HUES6 (cell line): ENCODE results near the gene GIGYF1.
"Not testable (repeated sequence)": the region's sequence is repeated elsewhere in the genome, so short reads cannot be mapped to it uniquely, and the experiment has no call there.

Experiments
- H3K27ac ChIP-seq: 2 replicates; pipeline ENCODE4 v1.7.0; 2013; ENCODE audit warnings: low read depth, mild to moderate bottlenecking, low read length, inconsistent platforms
- H3K27me3 ChIP-seq: 2 replicates; pipeline ENCODE4 v1.6.1; 2013; ENCODE audit warnings: low read length; ENCODE audit not compliant: control insufficient read depth, insufficient read depth
- H3K36me3 ChIP-seq: 2 replicates; pipeline ENCODE4 v1.6.1; 2013; ENCODE audit warnings: low read length; ENCODE audit not compliant: control insufficient read depth, insufficient read depth
- H3K4me1 ChIP-seq: 2 replicates; pipeline ENCODE4 v1.6.1; 2013; ENCODE audit warnings: low read length; ENCODE audit not compliant: control insufficient read depth, insufficient read depth
- H3K4me3 ChIP-seq: 2 replicates; pipeline ENCODE4 v1.5.1; 2013; ENCODE audit warnings: low read depth, low read length
- H3K9ac ChIP-seq: one replicate; pipeline ENCODE4 v1.6.1; 2013; ENCODE audit warnings: mild to moderate bottlenecking, low read length
- H3K9me3 ChIP-seq: 2 replicates; pipeline ENCODE4 v1.6.1; 2013; ENCODE audit warnings: low read depth, low read length; ENCODE audit not compliant: control insufficient read depth, insufficient read depth

The GIGYF1 gene

DNA sequence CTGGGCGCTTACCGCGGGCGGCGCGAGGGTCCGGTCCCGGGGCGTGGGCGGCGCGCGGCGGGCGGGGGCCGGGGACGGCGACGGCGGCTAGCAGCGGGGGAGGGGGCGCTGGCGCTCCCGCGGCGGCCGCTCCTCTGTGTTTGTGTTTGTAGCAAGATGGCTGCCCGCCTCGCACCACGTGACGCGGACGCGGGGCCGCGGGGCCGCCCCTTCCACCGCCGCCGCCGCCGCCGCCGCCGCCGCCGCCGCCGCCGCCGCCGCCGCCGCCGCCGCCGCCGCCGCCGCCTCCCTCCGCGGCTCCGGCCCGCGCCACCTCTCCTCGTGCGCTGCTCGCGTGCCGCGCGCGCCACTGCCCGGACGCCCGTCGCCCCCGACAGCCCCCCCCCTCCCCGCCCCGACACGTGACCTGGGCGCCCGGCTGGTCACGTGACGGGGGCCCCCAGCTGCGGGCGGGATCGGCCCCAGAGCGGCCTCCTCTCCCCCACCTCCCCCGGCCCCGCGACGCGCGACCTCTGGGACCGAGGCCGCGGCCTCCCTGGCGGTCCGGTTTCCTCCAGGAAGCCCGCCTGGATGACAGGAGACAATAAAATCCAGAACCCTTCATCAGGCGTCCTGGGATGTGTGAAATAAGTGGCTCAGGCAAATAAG is at the start of gene GIGYF1:
Gene GIGYF1, minus strand, starts transcription at position 153 of the 648 bp plus-strand sequence. CDS start 6,012 bp downstream, outside the sequence.
- peak within 1 kb of the TSS; percentile 98 for H3K4me3 ChIP-seq
- no peaks in the 10 kb centered on the region for H3K9me3 ChIP-seq
- peak within 1 kb of the TSS; percentile 90 for H3K27ac ChIP-seq
- H3K36me3 ChIP-seq, result peaks cover 11% of the 10 kb centered on the region; the same call in 1 of the 2 replicates
- H3K4me1 ChIP-seq, result peaks cover 28% of the 10 kb centered on the region
- peak within 1 kb of the TSS; percentile 97 for H3K9ac ChIP-seq
- H3K27me3 ChIP-seq, result no peaks in the 10 kb centered on the region; the same call in 1 of the 2 replicates

DNA sequence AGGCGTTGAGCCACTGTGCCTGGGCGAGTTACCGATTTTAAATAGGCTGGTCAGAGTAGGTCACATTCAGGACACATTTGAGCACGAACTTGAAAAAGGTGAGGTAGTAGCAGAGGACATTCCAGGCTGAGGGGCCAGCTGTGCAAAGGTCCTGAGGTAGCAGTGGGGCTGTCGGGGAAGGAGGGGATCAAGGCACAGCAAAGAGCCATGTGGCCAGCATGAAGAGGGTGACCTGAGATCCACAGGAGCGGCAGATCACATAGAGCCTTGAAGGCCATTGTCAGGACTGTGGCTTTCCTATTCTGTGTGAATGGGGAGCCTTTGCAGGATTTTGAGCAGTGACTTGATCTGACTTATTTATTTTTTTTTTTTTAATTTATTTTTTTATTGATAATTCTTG is 45.9 kb upstream of the GIGYF1 start:
- Histone ChIP-seq H3K27me3 (no peaks in the 10 kb centered on the region), H3K4me1 (no peaks in the 10 kb centered on the region), H3K9ac (no peak overlapping the region), H3K36me3 (no peaks in the 10 kb centered on the region), H3K27ac (no peak overlapping the region), H3K4me3 (no peak overlapping the region), H3K9me3 (0 out of 2 replicates have a peak, but pooled peaks cover 2% of the 10 kb centered on the region)

DNA sequence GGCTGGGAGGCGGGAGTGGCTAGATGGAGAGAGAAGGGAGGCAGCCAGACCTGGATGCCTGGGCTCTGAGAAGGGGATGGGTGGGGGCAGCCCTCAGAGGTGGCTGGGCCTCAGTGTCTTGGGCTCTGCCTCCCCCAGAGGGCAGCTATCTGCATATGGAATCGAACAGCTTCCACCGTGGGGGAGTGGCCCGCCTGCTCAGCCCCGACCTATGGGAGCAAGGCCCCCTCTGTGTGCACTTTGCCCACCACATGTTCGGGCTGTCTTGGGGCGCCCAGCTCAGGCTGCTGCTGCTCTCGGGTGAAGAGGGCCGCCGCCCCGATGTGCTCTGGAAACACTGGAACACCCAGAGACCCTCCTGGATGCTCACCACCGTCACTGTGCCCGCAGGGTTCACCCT is 42.6 kb upstream of the GIGYF1 start:
- H3K4me3 ChIP-seq, result no peak overlapping the region
- H3K4me1 ChIP-seq, result no peaks in the 10 kb centered on the region
- no peaks in the 10 kb centered on the region for H3K27me3 ChIP-seq
- H3K9ac ChIP-seq, result no peak overlapping the region
- no peaks in the 10 kb centered on the region for H3K36me3 ChIP-seq
- H3K9me3 ChIP-seq, result no peaks in the 10 kb centered on the region
- H3K27ac ChIP-seq, result no peak overlapping the region

DNA sequence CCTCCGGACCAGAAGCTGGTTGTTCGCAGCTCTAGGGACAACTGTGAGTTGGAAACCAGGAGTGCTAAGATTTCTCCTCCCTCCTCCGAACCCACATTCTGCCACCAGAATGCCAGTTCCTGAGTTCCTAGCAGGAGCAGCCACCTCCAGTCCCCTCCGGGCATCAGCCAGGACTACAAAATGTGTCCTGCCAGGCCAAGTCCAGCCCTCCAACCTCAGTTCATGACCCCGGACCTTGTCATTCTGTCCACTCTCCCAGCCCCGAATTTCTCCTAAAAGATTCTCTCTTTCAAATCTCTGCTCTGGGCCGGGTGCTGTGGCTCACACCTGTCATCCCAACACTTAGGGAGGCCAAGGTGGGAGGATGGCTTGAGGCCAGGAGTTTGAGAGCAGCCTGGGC is 41.7 kb upstream of the GIGYF1 start:
- Histone ChIP-seq H3K9me3 (no peaks in the 10 kb centered on the region), H3K36me3 (no peaks in the 10 kb centered on the region), H3K4me1 (no peaks in the 10 kb centered on the region), H3K9ac (no peak overlapping the region), H3K27me3 (no peaks in the 10 kb centered on the region), H3K27ac (no peak overlapping the region), H3K4me3 (no peak overlapping the region)

DNA sequence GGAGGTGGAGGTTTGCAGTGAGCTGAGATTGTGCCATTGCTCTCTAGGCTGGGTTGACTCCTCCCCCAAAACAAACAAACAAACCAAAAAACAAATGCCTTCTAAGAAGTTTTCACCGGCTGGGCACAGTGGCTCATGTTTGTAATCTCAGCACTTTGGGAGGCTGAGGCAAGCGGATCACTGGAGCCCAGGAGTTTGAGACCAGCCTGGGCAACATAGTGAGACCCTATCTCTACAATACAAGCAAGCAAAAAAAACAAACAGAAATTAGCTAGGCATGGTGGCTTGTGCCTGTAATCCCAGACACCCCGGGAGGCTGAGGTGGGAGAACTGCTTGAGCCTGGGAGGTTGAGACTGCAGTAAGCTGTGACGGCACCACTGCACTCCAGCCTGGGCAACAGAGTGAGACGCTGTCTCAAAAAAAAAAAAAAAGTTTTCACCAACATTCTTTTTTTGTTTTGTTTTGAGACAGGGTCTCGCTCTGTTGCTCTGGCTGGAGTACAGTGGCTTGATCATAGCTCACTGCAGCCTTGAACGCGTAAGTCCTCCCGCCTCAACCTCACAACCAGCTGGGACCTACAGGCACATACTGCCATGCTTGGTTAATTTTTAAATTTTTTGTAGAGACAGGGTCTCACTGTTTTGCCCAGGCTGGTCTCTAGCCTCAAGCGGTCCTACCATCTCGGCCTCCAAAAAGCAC is 38.0 kb upstream of the GIGYF1 start:
- no peak overlapping the region for H3K27ac ChIP-seq
- no peaks in the 10 kb centered on the region for H3K36me3 ChIP-seq
- H3K9ac ChIP-seq, result no peak overlapping the region
- no peaks in the 10 kb centered on the region for H3K9me3 ChIP-seq
- no peaks in the 10 kb centered on the region for H3K27me3 ChIP-seq
- no peaks in the 10 kb centered on the region for H3K4me1 ChIP-seq
- H3K4me3 ChIP-seq, result no peak overlapping the region

- Histone ChIP-seq H3K9me3 (no peaks in the 10 kb centered on the region), H3K36me3 (no peaks in the 10 kb centered on the region), H3K4me1 (peaks cover 4% of the 10 kb centered on the region; the same call in 1 of the 2 replicates), H3K27ac (no peak overlapping the region), H3K4me3 (no peak overlapping the region), H3K27me3 (no peaks in the 10 kb centered on the region), H3K9ac (no peak overlapping the region)
These were observed 36.2 kb upstream of the GIGYF1 start for GRCh38 chr7:100730136-100730800.

DNA sequence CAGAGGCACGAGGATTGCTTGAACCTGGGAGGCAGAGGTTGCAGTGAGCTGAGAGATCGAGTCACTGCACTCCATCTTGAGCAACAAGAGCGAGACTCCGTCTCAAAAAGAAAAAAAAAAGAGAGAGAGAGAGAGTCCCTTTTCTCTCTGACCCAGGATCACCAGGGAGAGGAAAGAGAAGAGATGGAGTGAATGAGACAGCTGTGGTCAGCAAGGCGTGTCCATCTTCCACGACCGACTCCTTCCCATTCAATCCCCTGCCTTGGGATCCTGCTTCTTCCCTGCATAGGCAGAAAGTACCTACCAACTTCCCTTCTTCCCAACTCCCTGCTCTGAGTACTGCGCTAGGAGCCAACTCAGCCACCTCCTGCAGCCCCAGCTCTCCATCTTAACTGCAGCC is 34.1 kb upstream of the GIGYF1 start:
- Histone ChIP-seq H3K4me1 (peaks cover 4% of the 10 kb centered on the region; the same call in 1 of the 2 replicates), H3K27ac (no peak overlapping the region), H3K9me3 (no peaks in the 10 kb centered on the region), H3K27me3 (peaks cover 10% of the 10 kb centered on the region), H3K36me3 (no peaks in the 10 kb centered on the region), H3K9ac (no peak overlapping the region), H3K4me3 (no peak overlapping the region)

DNA sequence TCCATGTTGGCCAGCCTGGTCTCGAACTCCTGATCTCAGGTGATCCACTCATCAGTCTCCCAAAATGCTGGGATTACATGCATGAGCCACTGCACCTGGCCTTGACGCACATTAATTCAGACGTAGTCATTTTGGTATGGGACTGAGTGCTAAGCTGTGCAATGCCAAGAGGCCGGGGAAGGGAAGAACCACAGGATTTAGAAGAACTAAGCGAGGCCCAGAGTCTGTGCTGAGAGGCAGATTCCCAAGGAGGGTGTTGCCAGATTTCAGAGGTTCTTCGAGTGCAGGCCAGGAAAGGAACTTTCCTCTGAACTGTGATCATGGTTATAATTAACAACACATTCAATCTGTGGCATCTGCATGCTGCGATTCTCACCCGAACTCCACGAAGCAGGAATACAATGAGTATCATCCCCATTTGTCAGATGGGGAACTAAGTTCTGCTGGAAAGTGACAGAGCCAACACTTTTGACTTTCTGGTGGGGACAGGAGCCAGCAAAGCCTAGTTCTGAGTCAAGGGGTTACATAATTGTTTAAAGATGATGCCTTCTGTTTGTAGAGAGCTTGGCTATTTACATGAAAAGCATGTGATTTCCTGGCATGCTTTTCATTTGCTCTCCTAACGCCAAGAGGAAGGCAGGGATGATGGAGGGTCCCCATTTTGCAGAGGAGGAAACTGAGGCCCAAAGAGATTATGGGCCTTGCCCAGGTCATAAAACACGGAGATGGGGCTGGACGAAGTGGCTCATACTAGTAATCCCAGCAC is 33.1 kb upstream of the GIGYF1 start:
- Histone ChIP-seq H3K9ac (no peak overlapping the region), H3K4me1 (peaks cover 4% of the 10 kb centered on the region; the same call in 1 of the 2 replicates), H3K27ac (no peak overlapping the region)

GRCh38 chr7:100724364-100724763 is 30.3 kb upstream of the GIGYF1 start:
- not testable (repeated sequence) for H3K9ac ChIP-seq, H3K4me3 ChIP-seq, H3K9me3 ChIP-seq, H3K36me3 ChIP-seq, H3K27ac ChIP-seq
- H3K4me1 ChIP-seq, result peaks cover 11% of the 10 kb centered on the region
- peaks cover 48% of the 10 kb centered on the region for H3K27me3 ChIP-seq

More for the DNA sequence above, 33.1 kb upstream of the GIGYF1 start:
- Histone ChIP-seq H3K27me3 (peaks cover 20% of the 10 kb centered on the region), H3K9me3 (no peaks in the 10 kb centered on the region), H3K4me3 (no peak overlapping the region), H3K36me3 (no peaks in the 10 kb centered on the region)

DNA sequence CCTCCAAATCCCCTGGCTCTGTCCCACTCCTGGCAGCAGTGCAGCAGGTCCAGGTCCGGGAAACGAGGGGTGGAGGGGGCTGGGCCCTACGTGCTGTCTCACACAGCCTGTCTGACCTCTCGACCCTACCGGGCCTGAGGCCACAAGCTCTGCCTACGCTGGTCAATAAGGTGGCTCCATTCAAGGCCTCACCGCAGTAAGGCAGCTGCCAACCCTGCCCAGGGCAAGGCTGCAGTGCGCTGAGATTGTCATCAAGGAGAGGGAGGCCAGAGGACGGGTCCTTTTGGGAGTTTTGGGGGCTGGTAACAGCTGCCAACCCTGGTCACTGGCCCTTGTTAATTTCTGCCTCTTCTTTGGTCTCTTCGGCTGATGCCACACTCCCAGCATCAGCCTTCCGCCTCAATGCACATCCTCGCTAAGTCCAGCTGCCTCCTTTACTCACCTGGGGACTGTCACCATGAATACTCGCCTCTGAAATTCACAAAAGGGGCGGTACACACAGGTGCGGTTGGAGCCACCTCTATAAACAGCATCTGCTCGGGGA is 29.8 kb upstream of the GIGYF1 start:
- Histone ChIP-seq H3K27me3 (peaks cover 49% of the 10 kb centered on the region), H3K9ac (no peak overlapping the region), H3K27ac (no peak overlapping the region), H3K4me3 (no peak overlapping the region), H3K9me3 (peaks cover 7% of the 10 kb centered on the region; the same call in 1 of the 2 replicates), H3K36me3 (no peaks in the 10 kb centered on the region), H3K4me1 (peaks cover 11% of the 10 kb centered on the region)
